Chondrocyte (in vitro differentiated cells): Measurements from ENCODE around the gene LONP2. TPM values are rescaled to one million over a fixed set of nuclear protein-coding genes. Genes with fewer than 3 reads are reported as not detected.

ENCODE experiments used
- DNase-seq: peaks from one replicate; pipeline ENCODE4 v3.0.0; 2021; ENCODE audit warnings: mixed read lengths, low spot score
- H3K27ac Mint-ChIP-seq: one replicate; pipeline ENCODE4 v1.8.0; 2021; ENCODE audit warnings: mild to moderate bottlenecking, moderate library complexity, mixed read lengths; ENCODE audit not compliant: unreplicated experiment
- H3K27me3 Mint-ChIP-seq: 2 replicates; pipeline ENCODE4 v1.8.0; 2021; ENCODE audit warnings: low read depth, mixed read lengths
- H3K36me3 Mint-ChIP-seq: 2 replicates; pipeline ENCODE4 v1.8.0; 2021; ENCODE audit warnings: low read depth, mixed read lengths
- H3K4me1 Mint-ChIP-seq: 2 replicates; pipeline ENCODE4 v1.8.0; 2021; ENCODE audit warnings: low read depth, mild to moderate bottlenecking, mixed read lengths
- H3K4me3 Mint-ChIP-seq: one replicate; pipeline ENCODE4 v1.8.0; 2021; ENCODE audit warnings: mild to moderate bottlenecking, moderate library complexity, mixed read lengths; ENCODE audit not compliant: unreplicated experiment
- H3K9me3 Mint-ChIP-seq: 2 replicates; pipeline ENCODE4 v1.8.0; 2021; ENCODE audit warnings: low read depth, mixed read lengths
- CTCF ChIP-seq: fragments of 200-600 bp; sonication (generic); IDR thresholded peaks from 2 replicates; pipeline ENCODE4 v1.5.0; 2021; ENCODE audit warnings: antibody characterized with exemption, mild to moderate bottlenecking, moderate library complexity
- long read RNA-seq: library from polyadenylated mRNA; stranded (forward); transcript quantifications from one replicate; pipeline ENCODE4 v2.0.0, GENCODE V29; 2021
- total RNA-seq: library from RNA; stranded (reverse); gene quantifications from 3 replicates; pipeline ENCODE4 v1.2.1, GENCODE V29; 2021

Gene LONP2
- total RNA-seq = 53.1 to 77.6 TPM (median 53.4 TPM) in 3 replicates
- long read RNA-seq, full-length matches to known transcripts = 74 of 87 reads
- long read RNA-seq, partial matches to known transcripts = 4 of 87 reads
- long read RNA-seq, other reads (novel, unspliced or antisense) = 9 of 87 reads

GRCh38 chr16:48244080-48244862, at the start of gene LONP2:
LONP2 (plus strand) TSS chr16:48244300; CDS start chr16:48244389, 89 bp downstream.
- H3K4me3 Mint-ChIP-seq = peak within 1 kb of the TSS; percentile 95
- peak within 1 kb of the TSS; percentile 94 for H3K27ac Mint-ChIP-seq
- no peaks in the 10 kb centered on the region for H3K36me3 Mint-ChIP-seq
- no peaks in the 10 kb centered on the region for H3K27me3 Mint-ChIP-seq
- H3K4me1 Mint-ChIP-seq = peaks cover 28% of the 10 kb centered on the region
- peaks cover 10% of the 10 kb centered on the region for H3K9me3 Mint-ChIP-seq
- no peak for TF ChIP-seq CTCF
- DNase-seq = peak; percentile 96

- Mint-ChIP-seq H3K36me3 (no peaks in the 10 kb centered on the region), H3K27ac (no peak overlapping the region), H3K4me1 (peaks cover 7% of the 10 kb centered on the region), H3K9me3 (peaks cover 10% of the 10 kb centered on the region), H3K27me3 (peaks cover 3% of the 10 kb centered on the region), H3K4me3 (no peak overlapping the region)
- no peak for TF ChIP-seq CTCF
- DNase-seq = no peak
Measured at GRCh38 chr16:48194828-48195556, 49.1 kb upstream of the LONP2 start.

GRCh38 chr16:48197294-48197693, 46.8 kb upstream of the LONP2 start:
- H3K9me3 Mint-ChIP-seq = peaks cover 10% of the 10 kb centered on the region
- no peak for DNase-seq
- no peak overlapping the region for H3K27ac Mint-ChIP-seq
- no peaks in the 10 kb centered on the region for H3K36me3 Mint-ChIP-seq
- H3K4me1 Mint-ChIP-seq = peaks cover 7% of the 10 kb centered on the region
- H3K27me3 Mint-ChIP-seq = peaks cover 9% of the 10 kb centered on the region
- H3K4me3 Mint-ChIP-seq = no peak overlapping the region
- no peak for TF ChIP-seq CTCF

- peaks cover 10% of the 10 kb centered on the region for H3K9me3 Mint-ChIP-seq
- H3K4me1 Mint-ChIP-seq = no peaks in the 10 kb centered on the region
- DNase-seq = no peak
- H3K36me3 Mint-ChIP-seq = no peaks in the 10 kb centered on the region
- no peak overlapping the region for H3K27ac Mint-ChIP-seq
- TF ChIP-seq CTCF = no peak
- H3K27me3 Mint-ChIP-seq = peaks cover 19% of the 10 kb centered on the region
- no peak overlapping the region for H3K4me3 Mint-ChIP-seq
Measured at GRCh38 chr16:48201515-48202201, 42.4 kb upstream of the LONP2 start.
